ACC112 (cell line): ENCODE data around the gene GFPT2.

Source experiments
- H2AFZ ChIP-seq: fragments of 200-600 bp; sonication (generic); one replicate; pipeline ENCODE4 v1.6.0; 2017; ENCODE audit warnings: antibody characterized with exemption, low read length; ENCODE audit not compliant: unreplicated experiment
- H3K27ac ChIP-seq: fragments of 200-600 bp; sonication (generic); 2 replicates; pipeline ENCODE4 v1.5.1; 2014; ENCODE audit warnings: low read depth, mild to moderate bottlenecking, antibody characterized with exemption, low read length, moderate library complexity
- H3K27me3 ChIP-seq: fragments of 200-600 bp; sonication (generic); 2 replicates; pipeline ENCODE4 v1.6.1; 2014; ENCODE audit warnings: mild to moderate bottlenecking, antibody characterized with exemption, low read length, moderate library complexity, mixed read lengths; ENCODE audit not compliant: insufficient read depth
- H3K36me3 ChIP-seq: fragments of 200-600 bp; sonication (generic); 2 replicates; pipeline ENCODE4 v1.6.1; 2016; ENCODE audit warnings: mild to moderate bottlenecking, antibody characterized with exemption, low read length, moderate library complexity, mixed read lengths; ENCODE audit not compliant: insufficient read depth
- H3K4me1 ChIP-seq: fragments of 200-600 bp; sonication (generic); one replicate; pipeline ENCODE4 v1.6.1; 2016; ENCODE audit warnings: low read length, mixed read lengths; ENCODE audit not compliant: insufficient read depth, unreplicated experiment, control insufficient read depth
- H3K4me3 ChIP-seq: fragments of 200-600 bp; sonication (generic); 2 replicates; pipeline ENCODE4 v1.5.1; 2014; ENCODE audit warnings: mild to moderate bottlenecking, low read depth, low read length
- H3K79me2 ChIP-seq: fragments of 200-600 bp; sonication (generic); one replicate; pipeline ENCODE4 v1.6.0; 2016; ENCODE audit warnings: low read length; ENCODE audit not compliant: control insufficient read depth, unreplicated experiment, insufficient read depth

The GFPT2 gene

DNA sequence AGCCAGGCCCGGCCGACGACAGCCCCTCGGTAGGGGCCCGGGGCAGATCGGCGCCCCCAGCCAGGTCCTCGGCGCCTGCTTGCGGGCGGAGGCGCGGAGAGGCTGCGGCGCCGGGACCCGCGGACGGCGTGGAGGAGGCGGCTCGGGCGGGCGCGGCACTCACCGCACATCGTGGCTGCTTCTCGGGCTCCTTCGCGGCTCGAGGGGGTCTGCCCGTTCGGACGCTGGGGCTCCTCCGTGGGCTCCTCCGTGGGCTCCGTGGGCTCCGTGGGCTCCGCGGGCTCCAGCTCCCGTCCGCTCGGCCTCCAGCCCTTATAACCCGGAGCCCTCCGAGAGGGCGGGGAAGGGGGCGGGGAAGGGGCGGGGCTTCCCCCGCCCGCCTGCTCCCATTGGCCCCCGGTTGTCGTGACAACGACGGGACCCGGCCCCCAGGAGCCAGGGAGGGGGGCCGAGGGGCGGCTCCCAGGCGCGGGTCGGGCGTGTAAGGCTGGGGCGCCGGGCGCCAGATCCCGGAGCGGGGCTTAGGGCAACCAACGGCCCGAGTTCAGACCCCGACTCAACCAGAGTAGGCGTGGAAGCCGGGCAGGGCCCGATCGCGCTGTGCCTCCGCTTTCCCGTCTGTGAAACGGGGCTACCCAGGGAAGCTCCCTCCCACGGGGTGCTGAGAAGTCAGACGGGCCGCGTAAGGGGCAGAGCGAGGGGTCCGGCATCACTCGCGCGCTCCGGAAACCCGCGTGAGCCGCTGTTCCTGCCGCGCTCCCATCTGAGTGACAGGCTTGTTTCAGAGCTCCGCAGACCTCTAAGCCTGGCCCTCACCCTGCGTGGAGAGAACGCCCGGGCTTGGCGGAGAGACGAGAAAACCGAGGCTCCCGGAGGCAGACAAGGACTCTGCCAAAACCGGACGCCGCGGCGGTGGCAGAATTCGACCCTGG, at the start of gene GFPT2:
GFPT2 (minus strand) TSS at position 289 of the 932 bp plus-strand sequence; CDS start at position 170, 119 bp downstream.
- Histone ChIP-seq H3K36me3 (no peaks in the 10 kb centered on the region), H3K4me3 (peak within 1 kb of the TSS; percentile 99), H3K27me3 (no peaks in the 10 kb centered on the region), H3K79me2 (peaks cover 41% of the 10 kb centered on the region), H3K4me1 (peaks cover 20% of the 10 kb centered on the region), H3K27ac (peak within 1 kb of the TSS; percentile 23; the same call in 1 of the 2 replicates), H2AFZ (peak within 1 kb of the TSS; percentile 65)

DNA sequence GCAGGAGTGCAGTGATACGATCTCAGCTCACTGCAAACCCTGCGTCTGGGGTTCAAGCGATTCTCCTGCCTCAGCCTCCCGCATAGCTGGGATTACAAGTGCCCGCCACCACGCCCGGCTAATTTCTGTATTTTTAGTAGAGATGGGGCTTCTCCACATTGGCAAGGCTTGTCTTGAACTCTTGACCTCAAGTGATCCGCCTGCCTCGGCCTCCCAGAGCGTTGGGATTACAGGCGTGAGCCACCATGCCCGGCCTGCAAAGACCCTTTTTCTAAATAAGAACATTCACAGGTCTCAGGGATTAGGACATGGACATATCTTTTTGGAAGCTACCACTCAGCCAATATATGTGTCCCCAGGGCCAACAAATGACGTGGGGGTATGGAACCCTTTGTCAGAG, 49.6 kb upstream of the GFPT2 start:
- Histone ChIP-seq H2AFZ (no peak overlapping the region), H3K27me3 (0 out of 2 replicates have a peak, but pooled peaks cover 5% of the 10 kb centered on the region), H3K27ac (no peak overlapping the region), H3K79me2 (no peaks in the 10 kb centered on the region), H3K4me3 (no peak overlapping the region), H3K36me3 (no peaks in the 10 kb centered on the region), H3K4me1 (no peaks in the 10 kb centered on the region)

DNA sequence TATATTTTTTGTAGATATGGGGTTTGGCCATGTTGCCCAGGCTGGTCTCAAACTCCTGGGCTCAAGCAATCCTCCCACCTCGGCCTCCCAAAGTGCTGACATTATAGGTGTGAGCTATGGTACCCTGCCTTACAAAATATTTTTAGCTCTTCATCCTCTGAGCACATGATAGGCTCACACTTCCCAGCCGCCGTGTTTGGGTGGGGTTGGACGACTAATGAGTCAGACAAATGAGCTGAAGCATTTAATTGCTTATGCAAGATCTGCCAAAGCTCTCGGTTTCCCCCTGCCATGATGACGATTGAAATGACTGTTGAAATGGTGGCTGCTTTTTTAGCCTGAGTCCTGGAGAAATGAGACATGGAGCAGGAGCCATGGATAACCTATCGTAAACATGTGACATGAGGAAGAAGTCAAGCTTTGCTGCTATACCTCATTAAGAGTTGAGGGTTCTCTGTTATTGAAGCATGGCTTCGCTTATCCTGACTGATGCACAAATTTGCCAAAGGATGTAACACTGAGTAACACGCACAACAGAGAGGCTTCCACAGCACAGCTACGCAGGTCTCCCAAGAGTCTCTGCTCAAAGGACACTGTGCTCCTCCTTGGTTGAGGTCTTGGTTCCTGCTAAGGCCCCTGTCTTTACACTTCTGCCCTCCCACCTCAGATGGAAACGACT, 48.2 kb upstream of the GFPT2 start:
- H2AFZ ChIP-seq = no peak overlapping the region
- H3K27me3 ChIP-seq = 0 out of 2 replicates have a peak, but pooled peaks cover 2% of the 10 kb centered on the region
- no peaks in the 10 kb centered on the region for H3K79me2 ChIP-seq
- no peak overlapping the region for H3K27ac ChIP-seq
- H3K4me3 ChIP-seq = no peak overlapping the region
- H3K4me1 ChIP-seq = no peaks in the 10 kb centered on the region
- H3K36me3 ChIP-seq = no peaks in the 10 kb centered on the region

DNA sequence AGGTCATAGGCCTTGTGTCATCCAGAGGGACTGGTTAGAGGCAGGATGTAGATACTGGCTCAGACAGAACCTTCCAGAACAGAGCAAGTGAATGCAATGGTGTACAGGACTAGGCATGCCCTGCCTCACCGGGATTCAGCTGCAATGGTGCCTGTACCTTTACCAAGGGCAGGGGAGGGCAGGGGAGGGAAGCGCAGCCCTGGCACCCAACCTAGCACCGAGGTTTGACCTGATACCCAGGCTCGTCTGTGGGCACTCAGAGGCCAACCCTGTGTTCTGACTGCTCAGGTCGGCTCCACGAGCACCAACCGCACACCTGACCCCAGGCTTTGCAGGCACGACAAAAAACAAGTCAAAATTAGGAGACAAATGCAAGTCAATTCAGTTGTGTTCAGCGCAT, 47.3 kb upstream of the GFPT2 start:
- H2AFZ ChIP-seq = no peak overlapping the region
- H3K79me2 ChIP-seq = no peaks in the 10 kb centered on the region
- no peaks in the 10 kb centered on the region for H3K36me3 ChIP-seq
- no peak overlapping the region for H3K4me3 ChIP-seq
- peaks cover 4% of the 10 kb centered on the region for H3K4me1 ChIP-seq
- no peaks in the 10 kb centered on the region for H3K27me3 ChIP-seq
- no peak overlapping the region for H3K27ac ChIP-seq

DNA sequence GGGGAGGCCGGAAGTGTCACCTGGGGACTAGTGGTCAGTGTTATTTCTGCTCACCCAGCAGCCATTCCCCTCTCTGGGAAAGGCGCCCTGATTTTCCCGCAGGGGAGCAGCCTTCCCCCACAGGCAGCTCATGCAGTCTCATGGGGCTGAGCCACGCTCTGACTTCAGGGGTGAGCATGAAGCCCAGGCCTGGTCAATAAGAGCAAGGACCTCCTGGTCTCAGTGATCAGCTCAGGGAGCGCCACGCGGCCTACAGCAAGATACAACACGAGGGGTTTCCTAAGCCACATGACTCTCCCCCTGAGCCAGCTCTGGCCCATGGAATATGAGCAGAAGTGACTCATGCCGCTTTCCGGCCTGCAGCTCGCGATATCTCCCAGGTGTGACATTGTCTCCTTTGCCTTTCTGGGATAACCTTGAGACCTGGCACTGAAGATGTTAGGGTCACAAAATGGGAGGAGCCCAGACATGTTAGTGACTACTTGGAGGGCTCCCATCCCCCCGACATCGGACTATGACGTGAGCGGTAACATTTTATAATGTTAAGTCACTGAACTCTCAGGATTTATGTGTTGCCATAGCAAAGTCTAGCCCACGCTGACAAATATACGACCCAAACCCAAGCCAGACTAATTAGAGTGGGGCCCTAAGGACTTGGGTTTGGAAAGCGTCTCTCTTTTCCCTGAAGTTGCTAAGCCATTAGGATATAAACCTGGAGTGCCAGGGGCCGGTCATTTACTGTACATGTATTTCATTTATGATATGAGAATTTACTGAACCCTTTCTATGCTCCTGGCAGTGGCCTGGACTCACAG, 46.5 kb upstream of the GFPT2 start:
- Histone ChIP-seq H3K27ac (no peak overlapping the region), H3K4me1 (peaks cover 7% of the 10 kb centered on the region), H3K36me3 (no peaks in the 10 kb centered on the region), H2AFZ (no peak overlapping the region), H3K27me3 (no peaks in the 10 kb centered on the region), H3K79me2 (no peaks in the 10 kb centered on the region), H3K4me3 (no peak overlapping the region)

DNA sequence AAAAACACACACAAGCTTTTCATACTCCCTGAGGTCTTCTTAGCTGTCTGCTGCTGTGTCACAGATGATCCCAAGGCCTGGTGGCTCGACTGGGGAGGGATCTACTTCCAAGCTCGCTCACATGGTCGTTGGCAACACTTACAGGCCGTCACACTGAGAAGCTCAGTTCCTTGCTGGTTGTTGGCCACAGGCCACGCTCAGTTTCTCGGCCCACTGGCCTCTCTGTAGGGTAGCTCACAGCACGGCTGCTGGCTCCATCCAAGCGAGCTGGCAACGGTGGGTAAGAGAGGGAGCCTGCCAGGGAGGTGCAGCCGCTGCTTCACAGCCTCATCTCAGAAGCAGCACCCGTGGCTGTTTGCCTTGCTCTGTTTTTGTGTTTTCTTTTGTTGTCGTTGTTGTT, 43.8 kb upstream of the GFPT2 start:
- Histone ChIP-seq H3K79me2 (no peaks in the 10 kb centered on the region), H3K36me3 (no peaks in the 10 kb centered on the region), H3K27ac (no peak overlapping the region), H2AFZ (no peak overlapping the region), H3K4me3 (no peak overlapping the region), H3K27me3 (no peaks in the 10 kb centered on the region), H3K4me1 (peaks cover 7% of the 10 kb centered on the region)

DNA sequence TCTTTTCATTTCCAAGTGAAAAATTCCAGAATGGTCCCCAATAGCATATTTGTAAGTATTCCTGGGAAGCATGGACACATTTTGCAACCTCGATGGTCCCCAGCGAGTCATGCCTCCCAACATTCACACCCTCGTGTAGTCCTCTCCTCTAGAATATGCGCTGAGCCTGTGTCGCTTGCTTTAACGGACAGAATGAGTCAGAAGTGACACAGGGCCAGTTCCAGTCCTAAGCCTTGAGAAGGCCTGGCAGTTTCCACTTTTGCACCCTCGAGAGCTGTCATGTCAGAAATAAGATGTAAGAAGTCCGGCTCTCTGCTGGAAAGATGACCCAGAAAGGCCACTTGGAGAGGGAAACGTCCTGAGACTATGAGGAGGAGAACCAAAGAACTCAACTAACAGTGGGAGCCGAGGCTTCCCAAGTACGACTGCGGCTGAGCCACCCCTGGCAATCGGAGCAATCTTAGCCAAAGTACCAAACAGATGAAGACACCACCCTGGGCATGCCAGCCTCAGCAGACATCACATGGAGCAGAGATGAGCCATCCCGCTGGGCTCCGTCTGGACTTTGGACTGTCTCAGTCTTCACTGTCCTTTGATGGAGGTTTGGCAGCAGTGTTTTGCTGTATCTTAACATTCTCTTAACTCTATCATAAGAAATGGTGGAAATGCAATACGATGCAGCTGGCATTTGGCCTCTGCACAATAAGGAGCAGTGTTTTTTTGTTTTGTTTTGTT, 42.6 kb upstream of the GFPT2 start:
- H3K27ac ChIP-seq = no peak overlapping the region
- no peak overlapping the region for H2AFZ ChIP-seq
- no peaks in the 10 kb centered on the region for H3K36me3 ChIP-seq
- H3K79me2 ChIP-seq = no peaks in the 10 kb centered on the region
- no peak overlapping the region for H3K4me3 ChIP-seq
- no peaks in the 10 kb centered on the region for H3K27me3 ChIP-seq
- H3K4me1 ChIP-seq = peaks cover 7% of the 10 kb centered on the region

DNA sequence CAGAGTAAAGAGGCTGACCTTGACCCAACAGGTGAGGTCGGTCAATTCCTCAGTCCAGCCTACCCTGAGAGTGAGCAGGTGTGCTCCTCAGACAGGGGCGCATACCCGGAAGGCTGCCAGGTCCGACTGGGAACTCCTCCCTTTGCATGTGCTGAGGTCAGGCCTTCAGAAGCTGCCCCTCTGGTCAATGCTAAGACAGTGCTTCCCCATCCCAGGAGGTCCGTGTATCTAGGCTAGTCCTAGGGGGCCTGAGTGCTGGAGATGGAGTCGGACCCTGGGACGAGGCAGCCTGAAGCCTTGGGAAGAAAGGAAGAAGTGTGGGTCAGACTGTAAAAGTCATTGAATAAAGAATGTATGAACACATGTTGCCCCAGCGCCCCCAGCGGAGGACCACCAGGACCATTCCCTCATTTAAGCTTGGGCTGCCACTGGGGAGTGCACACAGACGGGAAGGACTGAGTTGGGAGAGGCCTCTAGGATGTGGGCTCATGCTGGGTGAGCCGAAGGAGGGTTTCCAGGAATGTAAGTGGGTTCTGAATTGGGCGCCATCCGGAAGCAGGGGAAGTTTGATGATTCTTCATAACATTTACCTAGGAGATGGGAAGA, 41.0 kb upstream of the GFPT2 start:
- Histone ChIP-seq H3K4me1 (peaks cover 7% of the 10 kb centered on the region), H3K79me2 (no peaks in the 10 kb centered on the region), H3K27ac (no peak overlapping the region), H3K36me3 (no peaks in the 10 kb centered on the region), H3K4me3 (no peak overlapping the region), H2AFZ (no peak overlapping the region), H3K27me3 (no peaks in the 10 kb centered on the region)

DNA sequence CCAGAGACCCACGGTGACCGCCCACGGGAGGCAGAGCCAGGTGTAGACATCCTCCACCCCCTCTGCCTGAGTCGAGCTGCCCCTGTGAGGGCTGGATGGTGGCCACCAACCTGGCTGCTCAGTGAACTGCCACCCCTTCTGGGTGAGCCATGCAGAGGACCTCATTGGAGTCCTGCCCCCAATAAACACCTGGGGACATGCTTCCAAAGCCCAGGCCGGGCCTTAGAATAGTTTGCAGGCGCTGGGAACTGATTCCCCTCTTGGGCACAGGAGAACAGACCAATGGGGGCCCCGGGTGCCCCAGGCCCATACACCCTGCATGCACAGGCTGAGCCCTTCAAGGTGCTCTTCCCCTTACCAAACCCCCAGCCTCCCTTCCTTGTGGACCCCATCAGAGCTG, 38.1 kb upstream of the GFPT2 start:
- H3K27me3 ChIP-seq = no peaks in the 10 kb centered on the region
- no peak overlapping the region for H2AFZ ChIP-seq
- H3K36me3 ChIP-seq = no peaks in the 10 kb centered on the region
- no peak overlapping the region for H3K27ac ChIP-seq
- peaks cover 7% of the 10 kb centered on the region for H3K4me1 ChIP-seq
- no peak overlapping the region for H3K4me3 ChIP-seq
- H3K79me2 ChIP-seq = no peaks in the 10 kb centered on the region
